ENCODE results near the gene C1orf74.
A peak's percentile ranks its signal among the peaks of the same experiment; 100 is the strongest.

Gene C1orf74

GRCh38 chr1:209784265-209785169, at the start of gene C1orf74:
TSS of gene C1orf74 (minus strand) at chr1:209784559. CDS start at chr1:209783634, 925 bp downstream.
- H3K9me3 Mint-ChIP-seq: no peaks in the 10 kb centered on the region
- peaks cover 31% of the 10 kb centered on the region for H3K36me3 Mint-ChIP-seq (ENCODE audit: low read depth)
- H3K4me3 Mint-ChIP-seq: peak within 1 kb of the TSS; percentile 93
- peak within 1 kb of the TSS; percentile 93 for H3K27ac Mint-ChIP-seq
- peak; percentile 100 for DNase-seq (ENCODE audit: low spot score)
- peaks cover 51% of the 10 kb centered on the region for H3K4me1 Mint-ChIP-seq (ENCODE audit: low read depth)
- H3K27me3 Mint-ChIP-seq (ENCODE audit: low read depth): no peaks in the 10 kb centered on the region

GRCh38 chr1:209831615-209832014, 47.3 kb upstream of the C1orf74 start:
- H3K36me3 Mint-ChIP-seq (ENCODE audit: low read depth): peaks cover 64% of the 10 kb centered on the region
- H3K27ac Mint-ChIP-seq: no peak overlapping the region
- DNase-seq (ENCODE audit: low spot score): no peak
- no peak overlapping the region for H3K4me3 Mint-ChIP-seq
- peaks cover 46% of the 10 kb centered on the region for H3K4me1 Mint-ChIP-seq (ENCODE audit: low read depth)
- H3K9me3 Mint-ChIP-seq: no peaks in the 10 kb centered on the region
- no peaks in the 10 kb centered on the region for H3K27me3 Mint-ChIP-seq (ENCODE audit: low read depth)

- Mint-ChIP-seq H3K9me3 (no peaks in the 10 kb centered on the region), H3K27me3 (ENCODE audit: low read depth) (no peaks in the 10 kb centered on the region), H3K27ac (peak overlapping the region; percentile 4), H3K4me3 (no peak overlapping the region), H3K4me1 (ENCODE audit: low read depth) (peaks cover 42% of the 10 kb centered on the region), H3K36me3 (ENCODE audit: low read depth) (peaks cover 55% of the 10 kb centered on the region)
- no peak for DNase-seq (ENCODE audit: low spot score)
Measured at GRCh38 chr1:209830722-209831121, 46.4 kb upstream of the C1orf74 start.

GRCh38 chr1:209829716-209830115, 45.4 kb upstream of the C1orf74 start:
- H3K9me3 Mint-ChIP-seq: no peaks in the 10 kb centered on the region
- DNase-seq (ENCODE audit: low spot score): no peak
- H3K27ac Mint-ChIP-seq: peak overlapping the region; percentile 83
- H3K4me1 Mint-ChIP-seq (ENCODE audit: low read depth): peaks cover 32% of the 10 kb centered on the region
- H3K36me3 Mint-ChIP-seq (ENCODE audit: low read depth): peaks cover 46% of the 10 kb centered on the region
- H3K4me3 Mint-ChIP-seq: peak overlapping the region; percentile 84
- no peaks in the 10 kb centered on the region for H3K27me3 Mint-ChIP-seq (ENCODE audit: low read depth)

GRCh38 chr1:209827384-209828262, 43.3 kb upstream of the C1orf74 start, which contains the start of gene UTP25:
TSS of gene UTP25 (plus strand) at chr1:209827972. CDS start at chr1:209828064, 92 bp downstream.
- Mint-ChIP-seq H3K36me3 (ENCODE audit: low read depth) (peaks cover 27% of the 10 kb centered on the region), H3K4me1 (ENCODE audit: low read depth) (peaks cover 29% of the 10 kb centered on the region), H3K4me3 (peak within 1 kb of the TSS; percentile 94), H3K27ac (peak within 1 kb of the TSS; percentile 94), H3K9me3 (no peaks in the 10 kb centered on the region), H3K27me3 (ENCODE audit: low read depth) (peaks cover 4% of the 10 kb centered on the region)
- DNase-seq (ENCODE audit: low spot score): peak; percentile 92

- DNase-seq (ENCODE audit: low spot score): no peak
- Mint-ChIP-seq H3K36me3 (ENCODE audit: low read depth) (peaks cover 14% of the 10 kb centered on the region), H3K9me3 (no peaks in the 10 kb centered on the region), H3K27ac (no peak overlapping the region), H3K27me3 (ENCODE audit: low read depth) (peaks cover 11% of the 10 kb centered on the region), H3K4me3 (no peak overlapping the region), H3K4me1 (ENCODE audit: low read depth) (peaks cover 30% of the 10 kb centered on the region)
Measured at GRCh38 chr1:209825591-209826434, 41.5 kb upstream of the C1orf74 start.

GRCh38 chr1:209823143-209824041, 39.0 kb upstream of the C1orf74 start:
- peaks cover 2% of the 10 kb centered on the region for H3K36me3 Mint-ChIP-seq (ENCODE audit: low read depth)
- H3K27ac Mint-ChIP-seq: no peak overlapping the region
- peaks cover 30% of the 10 kb centered on the region for H3K27me3 Mint-ChIP-seq (ENCODE audit: low read depth)
- peaks cover 16% of the 10 kb centered on the region for H3K4me1 Mint-ChIP-seq (ENCODE audit: low read depth)
- no peaks in the 10 kb centered on the region for H3K9me3 Mint-ChIP-seq
- no peak for DNase-seq (ENCODE audit: low spot score)
- peak overlapping the region; percentile 20 for H3K4me3 Mint-ChIP-seq

- peak overlapping the region; percentile 20 for H3K4me3 Mint-ChIP-seq
- no peak overlapping the region for H3K27ac Mint-ChIP-seq
- no peaks in the 10 kb centered on the region for H3K9me3 Mint-ChIP-seq
Measured at GRCh38 chr1:209822706-209823105, 38.3 kb upstream of the C1orf74 start.

GRCh38 chr1:209820986-209821385, 36.6 kb upstream of the C1orf74 start:
- DNase-seq (ENCODE audit: low spot score): no peak
- Mint-ChIP-seq H3K36me3 (ENCODE audit: low read depth) (no peaks in the 10 kb centered on the region), H3K9me3 (no peaks in the 10 kb centered on the region), H3K4me3 (no peak overlapping the region), H3K4me1 (ENCODE audit: low read depth) (peaks cover 9% of the 10 kb centered on the region), H3K27me3 (ENCODE audit: low read depth) (peaks cover 30% of the 10 kb centered on the region), H3K27ac (no peak overlapping the region)

More at GRCh38 chr1:209822706-209823105, 38.3 kb upstream of the C1orf74 start:
- peaks cover 16% of the 10 kb centered on the region for H3K4me1 Mint-ChIP-seq (ENCODE audit: low read depth)
- no peak for DNase-seq (ENCODE audit: low spot score)
- H3K27me3 Mint-ChIP-seq (ENCODE audit: low read depth): peaks cover 30% of the 10 kb centered on the region
- H3K36me3 Mint-ChIP-seq (ENCODE audit: low read depth): peaks cover 2% of the 10 kb centered on the region

- Mint-ChIP-seq H3K27me3 (ENCODE audit: low read depth) (peaks cover 30% of the 10 kb centered on the region), H3K36me3 (ENCODE audit: low read depth) (no peaks in the 10 kb centered on the region), H3K27ac (no peak overlapping the region), H3K4me1 (ENCODE audit: low read depth) (peaks cover 7% of the 10 kb centered on the region), H3K9me3 (no peaks in the 10 kb centered on the region), H3K4me3 (no peak overlapping the region)
- DNase-seq (ENCODE audit: low spot score): no peak
Measured at GRCh38 chr1:209819058-209819457, 34.7 kb upstream of the C1orf74 start.

- DNase-seq (ENCODE audit: low spot score): no peak
- Mint-ChIP-seq H3K27ac (no peak overlapping the region), H3K36me3 (ENCODE audit: low read depth) (no peaks in the 10 kb centered on the region), H3K4me3 (no peak overlapping the region), H3K9me3 (no peaks in the 10 kb centered on the region), H3K4me1 (ENCODE audit: low read depth) (peaks cover 2% of the 10 kb centered on the region), H3K27me3 (ENCODE audit: low read depth) (peaks cover 27% of the 10 kb centered on the region)
Measured at GRCh38 chr1:209817691-209818090, 33.3 kb upstream of the C1orf74 start.

GRCh38 chr1:209816923-209817322, 32.6 kb upstream of the C1orf74 start:
- no peaks in the 10 kb centered on the region for H3K36me3 Mint-ChIP-seq (ENCODE audit: low read depth)
- no peaks in the 10 kb centered on the region for H3K4me1 Mint-ChIP-seq (ENCODE audit: low read depth)
- DNase-seq (ENCODE audit: low spot score): no peak
- H3K9me3 Mint-ChIP-seq: no peaks in the 10 kb centered on the region
- no peak overlapping the region for H3K27ac Mint-ChIP-seq
- peaks cover 25% of the 10 kb centered on the region for H3K27me3 Mint-ChIP-seq (ENCODE audit: low read depth)
- H3K4me3 Mint-ChIP-seq: no peak overlapping the region
